OCI-LY7 (cell line): ENCODE data around the gene FGF1. TPM values are rescaled to one million over a fixed set of nuclear protein-coding genes. Genes with fewer than 3 reads are reported as not detected.

ENCODE experiments used
- BruUV-seq: library from RNA; stranded (reverse); fragments of 400-500 nt; replicated peaks from 2 replicates; lab custom pipeline; 2021; lab: Mats Ljungman, UMichigan
- CTCF ChIA-PET: fragments of 300-600 bp; sonication (Branson Sonifier 250); formaldehyde crosslinking; loops from one replicate; lab custom pipeline; 2022; ENCODE audit warnings: antibody characterized with exemption; ENCODE audit not compliant: unreplicated experiment; lab: Charles Lee
- POLR2A ChIA-PET: fragments of 300-600 bp; sonication (Branson Sonifier 250); formaldehyde crosslinking; loops from one replicate; lab custom pipeline; 2022; ENCODE audit warnings: antibody characterized with exemption; lab: Charles Lee
- DNase-seq: peaks from one replicate; pipeline ENCODE4 v3.0.0-alpha.2; 2015; ENCODE audit warnings: low spot score
- H2AFZ ChIP-seq: fragments of 200-600 bp; sonication (generic), shearing (Covaris generic); 2 replicates; pipeline ENCODE4 v1.6.1; 2014; ENCODE audit warnings: mild to moderate bottlenecking, antibody characterized with exemption, low read length, moderate library complexity
- H3K27ac ChIP-seq: fragments of 200-600 bp; sonication (generic); 2 replicates; pipeline ENCODE4 v1.5.1; 2014; ENCODE audit warnings: mixed run types, low read depth, mild to moderate bottlenecking, moderate library complexity, low read length, inconsistent platforms; ENCODE audit not compliant: poor library complexity, severe bottlenecking
- H3K36me3 ChIP-seq: fragments of 200-600 bp; sonication (generic); 2 replicates; pipeline ENCODE4 v1.6.1; 2014; ENCODE audit warnings: mild to moderate bottlenecking, antibody characterized with exemption, low read length, moderate library complexity, mixed read lengths; ENCODE audit not compliant: insufficient read depth
- H3K4me1 ChIP-seq: fragments of 200-600 bp; sonication (generic); 2 replicates; pipeline ENCODE4 v1.5.1; 2014; ENCODE audit warnings: mild to moderate bottlenecking, low read length; ENCODE audit not compliant: insufficient read depth, poor library complexity, severe bottlenecking
- H3K4me2 ChIP-seq: fragments of 200-600 bp; sonication (generic); 2 replicates; pipeline ENCODE4 v1.6.1; 2014; ENCODE audit warnings: mild to moderate bottlenecking, low read length
- H3K4me3 ChIP-seq: fragments of 200-600 bp; sonication (generic); 2 replicates; pipeline ENCODE4 v1.5.1; 2014; ENCODE audit warnings: mild to moderate bottlenecking, low read depth, low read length; ENCODE audit not compliant: poor library complexity, severe bottlenecking
- H3K79me2 ChIP-seq: fragments of 200-600 bp; sonication (generic); 2 replicates; pipeline ENCODE4 v1.6.1; 2016; ENCODE audit warnings: low read depth, mild to moderate bottlenecking, low read length, moderate library complexity, mixed read lengths; ENCODE audit not compliant: insufficient read depth
- H3K9me2 ChIP-seq: fragments of 200-600 bp; sonication (generic); 2 replicates; pipeline ENCODE4 v1.6.1; 2016; ENCODE audit warnings: mild to moderate bottlenecking, low read length, mixed read lengths; ENCODE audit not compliant: insufficient read depth
- H3K9me3 ChIP-seq: fragments of 200-600 bp; sonication (generic); 2 replicates; pipeline ENCODE4 v1.6.1; 2014; ENCODE audit warnings: mild to moderate bottlenecking, mixed run types, low read length, mixed read lengths
- H4K20me1 ChIP-seq: fragments of 200-600 bp; sonication (generic); 2 replicates; pipeline ENCODE4 v1.6.1; 2014; ENCODE audit warnings: mild to moderate bottlenecking, antibody characterized with exemption, low read length, moderate library complexity, mixed read lengths; ENCODE audit not compliant: insufficient read depth
- CTCF ChIP-seq: fragments of 200-600 bp; sonication (generic); conservative IDR thresholded peaks from 2 replicates; pipeline ENCODE4 v1.5.1; 2014; ENCODE audit warnings: mild to moderate bottlenecking, antibody characterized with exemption, low read length, moderate library complexity, mixed read lengths
- EZH2phosphoT487 ChIP-seq: fragments of 200-600 bp; sonication (generic); IDR thresholded peaks from 2 replicates; pipeline ENCODE4 v1.6.1; 2018; ENCODE audit warnings: low read depth, borderline replicate concordance, mild to moderate bottlenecking, mixed run types, antibody characterized with exemption, low read length, moderate library complexity, mixed read lengths
- intact Hi-C: fragments of 100-400 bp; cut with micrococcal nuclease; formaldehyde crosslinking; loops from one replicate; pipeline ENCODE4 v1.10.0; 2022; ENCODE audit not compliant: unreplicated experiment
- total RNA-seq, 2 experiments: library from RNA; depleted of rRNA in 1 of 2; stranded (reverse); fragments of >200 nt in 1 of 2; shearing (Covaris generic) in 1 of 2; gene quantifications; 2 replicates each; pipeline ENCODE4 v1.2.3, GENCODE V29; 2014 to 2022

Gene FGF1
- total RNA-seq, 2 experiments from 2014 or later = not detected

GRCh38 chr5:142544071-142544753 is 141.7 kb downstream of the FGF1 start:
- no peak overlapping the region for H3K4me2 ChIP-seq
- CTCF ChIA-PET = no interaction called here
- H3K4me1 ChIP-seq = no peaks in the 10 kb centered on the region
- no peaks in the 10 kb centered on the region for H4K20me1 ChIP-seq
- no peak for DNase-seq
- no peaks in the 10 kb centered on the region for H3K79me2 ChIP-seq
- H3K36me3 ChIP-seq = no peaks in the 10 kb centered on the region
- no peaks in the 10 kb centered on the region for H3K9me3 ChIP-seq
- no peak overlapping the region for H3K4me3 ChIP-seq
- H2AFZ ChIP-seq = no peak overlapping the region
- TF ChIP-seq EZH2phosphoT487 = no peak
- no peak for TF ChIP-seq CTCF
- POLR2A ChIA-PET = no interaction called here
- intact Hi-C loops = no loop called here
- no peaks in the 10 kb centered on the region for H3K9me2 ChIP-seq
- BruUV-seq = no TSS peak
- H3K27ac ChIP-seq = no peak overlapping the region

- H2AFZ ChIP-seq = no peak overlapping the region
- no peaks in the 10 kb centered on the region for H4K20me1 ChIP-seq
- BruUV-seq = no TSS peak
- H3K36me3 ChIP-seq = no peaks in the 10 kb centered on the region
- H3K4me1 ChIP-seq = no peaks in the 10 kb centered on the region
- H3K9me3 ChIP-seq = no peaks in the 10 kb centered on the region
- H3K27ac ChIP-seq = no peak overlapping the region
- ChIA-PET CTCF (no interaction called here), POLR2A (no interaction called here)
- no peak overlapping the region for H3K4me3 ChIP-seq
- DNase-seq = no peak
- TF ChIP-seq CTCF (no peak), EZH2phosphoT487 (no peak)
- intact Hi-C loops = no loop called here
- no peaks in the 10 kb centered on the region for H3K9me2 ChIP-seq
- H3K79me2 ChIP-seq = no peaks in the 10 kb centered on the region
- H3K4me2 ChIP-seq = no peak overlapping the region
These were observed 143.0 kb downstream of the FGF1 start for GRCh38 chr5:142542906-142543305.

Other genes with a start within 250 kb of the FGF1 start
- gene ARHGAP26, start 84.3 kb upstream of the FGF1 start, total RNA-seq (2014; rRNA removed; shearing (Covaris generic)) = 7.0 and 7.5 TPM in 2 replicates
- 19.1 and 21.0 TPM in 2 replicates for gene ARHGAP26, start 84.3 kb upstream of the FGF1 start, total RNA-seq (2022)